Stomach smooth muscle (tissue), 2 donors: Measurements from ENCODE around the gene RBP3.

Source experiments
- H3K27ac ChIP-seq: one replicate; pipeline ENCODE4 v1.7.0; 2013; ENCODE audit warnings: mild to moderate bottlenecking, low read length, inconsistent platforms
- H3K27me3 ChIP-seq, 2 donors: one replicate each; pipeline ENCODE4 v1.7.0; 2013; ENCODE audit warnings: low read length in 2 of 2; ENCODE audit not compliant: insufficient read depth in 2 of 2, control insufficient read depth in 1 of 2
- H3K36me3 ChIP-seq, 2 donors: one replicate each; pipeline ENCODE4 v1.7.0; 2013; ENCODE audit warnings: low read length in 2 of 2; ENCODE audit not compliant: control insufficient read depth in 2 of 2, insufficient read depth in 2 of 2
- H3K4me1 ChIP-seq: one replicate; pipeline ENCODE4 v1.7.0; 2013; ENCODE audit warnings: low read length; ENCODE audit not compliant: control insufficient read depth, insufficient read depth
- H3K4me3 ChIP-seq, 2 donors: one replicate each; pipeline ENCODE4 v1.7.0; 2013; ENCODE audit warnings: low read length in 2 of 2
- H3K9ac ChIP-seq, 2 donors: one replicate each; pipeline ENCODE4 v1.7.0; 2013; ENCODE audit warnings: low read length in 2 of 2, mild to moderate bottlenecking in 1 of 2
- H3K9me3 ChIP-seq, 2 donors: one replicate each; pipeline ENCODE4 v1.7.0; 2013; ENCODE audit warnings: low read length in 2 of 2; ENCODE audit not compliant: control insufficient read depth in 2 of 2
- donor health status: healthy.
- donor health status: Pancreatic carcinoma.

The RBP3 gene

DNA sequence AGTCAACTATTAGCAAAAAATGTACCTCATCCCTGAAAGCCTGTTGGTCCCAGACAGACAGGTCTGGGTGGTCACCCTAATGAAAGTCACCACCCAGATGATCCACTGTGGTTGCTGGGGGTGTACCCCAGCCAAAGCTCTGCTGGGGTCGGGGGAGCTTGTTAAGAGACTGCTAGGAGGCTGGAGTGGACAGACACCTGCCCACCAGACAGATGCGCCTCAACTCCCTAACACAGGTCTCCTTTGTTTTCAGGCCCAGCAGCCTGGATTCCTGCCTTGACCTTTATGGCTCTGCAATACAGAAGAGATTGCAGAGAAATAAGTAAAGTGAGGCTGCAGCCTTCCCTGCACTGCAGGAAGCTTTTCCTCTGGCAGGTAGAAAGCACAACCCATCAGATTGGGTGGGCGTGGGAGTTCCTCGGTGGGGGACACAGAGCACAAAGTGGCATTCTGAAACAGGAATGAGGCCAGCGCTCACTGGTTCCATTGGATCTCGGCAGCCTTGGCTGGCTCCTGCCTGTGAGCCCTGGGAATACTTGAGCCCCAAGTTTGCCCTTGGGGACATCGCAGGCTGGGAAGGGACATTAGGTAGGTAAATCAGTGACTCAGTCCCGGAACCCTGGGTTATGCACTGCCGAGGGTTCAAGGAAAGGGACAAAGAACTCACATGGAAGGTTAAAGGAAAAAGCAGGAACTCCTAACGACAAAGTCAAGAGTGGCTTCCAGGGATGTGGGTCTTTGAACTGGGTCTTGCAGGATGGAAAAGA lies 53.9 kb downstream of the RBP3 start:
- no peaks in the 10 kb centered on the region for H3K36me3 ChIP-seq
- no peak overlapping the region for H3K27ac ChIP-seq
- no peak overlapping the region for H3K9ac ChIP-seq
- no peak overlapping the region for H3K4me3 ChIP-seq
- no peaks in the 10 kb centered on the region for H3K27me3 ChIP-seq
- peaks cover 0 to 5% of the 10 kb centered on the region in 2 donors for H3K9me3 ChIP-seq
- peaks cover 14% of the 10 kb centered on the region for H3K4me1 ChIP-seq

DNA sequence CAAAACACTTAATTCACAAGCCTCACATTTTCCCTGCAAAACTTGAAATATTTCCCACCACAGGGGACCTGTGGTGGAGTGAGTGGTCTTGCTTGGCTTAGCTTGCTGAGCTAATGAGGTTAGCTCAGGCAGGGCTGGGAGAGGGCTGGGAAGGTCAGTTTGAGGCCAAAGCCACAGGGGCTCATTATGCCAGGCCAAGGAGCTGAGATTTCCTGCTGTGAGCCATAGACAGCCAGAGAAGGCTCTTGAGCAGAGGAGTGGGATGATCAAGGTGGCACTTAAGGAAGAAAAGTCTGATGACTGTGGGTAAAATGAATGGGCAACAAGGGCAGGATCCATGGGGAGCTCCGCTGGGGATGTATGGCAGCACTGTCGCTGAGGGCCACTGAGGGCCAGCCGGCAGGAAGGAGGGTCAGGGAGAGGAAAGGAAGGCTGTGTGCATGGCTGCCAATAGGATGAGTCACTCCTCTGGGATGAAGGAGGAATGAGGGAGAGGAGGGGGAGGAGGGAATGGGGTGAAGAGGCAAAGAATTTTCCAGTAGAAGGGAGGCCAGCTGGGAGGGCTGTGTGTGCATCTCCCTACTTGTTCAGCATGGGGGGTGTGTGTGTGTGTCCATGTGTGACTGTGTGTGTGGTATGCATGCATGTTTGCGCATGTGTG lies 54.6 kb downstream of the RBP3 start:
- peak overlapping the region in 1 of 2 donors; percentile 35 for H3K4me3 ChIP-seq
- H3K4me1 ChIP-seq: peaks cover 14% of the 10 kb centered on the region
- H3K36me3 ChIP-seq: no peaks in the 10 kb centered on the region
- H3K27ac ChIP-seq: no peak overlapping the region
- H3K27me3 ChIP-seq: no peaks in the 10 kb centered on the region
- no peak overlapping the region for H3K9ac ChIP-seq
- peaks cover 0 to 5% of the 10 kb centered on the region in 2 donors for H3K9me3 ChIP-seq

DNA sequence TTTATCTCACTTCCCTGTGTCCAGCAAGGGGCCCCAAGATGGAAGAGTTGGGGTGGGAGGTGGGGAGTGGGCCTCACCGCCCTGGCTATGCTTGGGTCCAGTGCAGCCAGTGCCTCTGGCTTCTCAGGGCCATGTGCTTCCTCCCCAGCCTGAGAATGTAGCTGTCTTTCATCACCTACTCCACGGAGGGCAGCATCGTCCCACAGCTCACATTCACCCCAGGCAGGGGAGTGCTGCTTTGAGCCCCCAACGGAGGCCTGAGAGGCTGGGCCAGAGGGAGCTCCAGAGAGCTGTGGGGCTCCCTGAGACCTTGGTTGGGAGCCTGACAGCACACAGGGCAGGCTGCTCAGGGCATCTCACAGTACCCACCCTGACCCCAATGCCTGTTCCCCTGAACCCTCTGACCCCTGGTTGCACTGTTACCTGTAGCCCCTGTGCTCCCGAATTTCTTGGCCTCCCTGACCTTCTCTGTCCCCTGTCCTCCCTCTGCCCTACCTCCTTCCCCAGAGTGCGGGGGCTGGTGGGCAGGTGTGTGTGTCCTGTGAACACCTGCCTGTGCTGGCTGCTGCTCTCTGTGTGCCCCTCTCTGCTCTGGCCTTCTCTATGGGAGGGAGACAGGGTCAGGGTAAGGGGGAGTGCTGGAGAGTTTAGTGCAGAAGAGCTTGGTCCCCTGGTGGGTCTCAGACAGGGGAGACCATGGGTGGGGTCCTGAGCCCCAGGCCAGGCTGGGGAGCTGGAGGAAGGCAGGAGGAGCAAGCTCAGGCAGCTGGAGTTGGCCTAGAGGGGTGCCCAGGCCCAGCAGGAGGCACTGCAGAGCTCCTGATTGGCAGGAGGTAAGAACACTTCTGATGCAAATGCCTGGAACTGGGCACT lies 55.5 kb downstream of the RBP3 start:
- H3K27ac ChIP-seq: no peak overlapping the region
- H3K9ac ChIP-seq: no peak overlapping the region
- peaks cover 0 to 3% of the 10 kb centered on the region in 2 donors for H3K9me3 ChIP-seq

DNA sequence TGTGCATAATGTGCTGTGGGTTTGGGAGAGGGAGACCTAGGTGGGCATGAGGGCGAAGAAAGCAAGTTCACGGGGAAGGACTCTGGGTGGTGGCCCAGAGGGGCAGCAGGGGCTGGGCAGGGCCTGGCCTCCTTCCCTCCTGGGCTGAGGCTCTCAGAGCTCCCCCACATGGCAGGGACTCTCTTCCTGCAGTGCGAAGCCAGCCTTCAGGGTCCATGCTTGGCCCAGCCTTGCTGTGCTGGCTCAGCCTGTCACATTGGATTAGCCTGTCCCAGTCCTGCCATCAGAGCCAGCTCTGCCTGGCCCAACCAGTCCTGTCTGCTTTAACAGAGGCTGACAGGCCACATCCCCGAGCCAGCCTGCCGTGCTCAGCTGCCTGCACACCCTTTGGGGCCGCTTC lies 56.3 kb downstream of the RBP3 start:
- Histone ChIP-seq H3K4me1 (peaks cover 14% of the 10 kb centered on the region), H3K9me3 (peaks cover 0 to 3% of the 10 kb centered on the region in 2 donors), H3K36me3 (no peaks in the 10 kb centered on the region), H3K9ac (no peak overlapping the region), H3K27ac (no peak overlapping the region), H3K4me3 (no peak overlapping the region), H3K27me3 (no peaks in the 10 kb centered on the region)

More for the DNA sequence above, 55.5 kb downstream of the RBP3 start:
- Histone ChIP-seq H3K4me3 (peak overlapping the region in 1 of 2 donors; percentile 25), H3K4me1 (peaks cover 14% of the 10 kb centered on the region), H3K36me3 (no peaks in the 10 kb centered on the region), H3K27me3 (no peaks in the 10 kb centered on the region)

DNA sequence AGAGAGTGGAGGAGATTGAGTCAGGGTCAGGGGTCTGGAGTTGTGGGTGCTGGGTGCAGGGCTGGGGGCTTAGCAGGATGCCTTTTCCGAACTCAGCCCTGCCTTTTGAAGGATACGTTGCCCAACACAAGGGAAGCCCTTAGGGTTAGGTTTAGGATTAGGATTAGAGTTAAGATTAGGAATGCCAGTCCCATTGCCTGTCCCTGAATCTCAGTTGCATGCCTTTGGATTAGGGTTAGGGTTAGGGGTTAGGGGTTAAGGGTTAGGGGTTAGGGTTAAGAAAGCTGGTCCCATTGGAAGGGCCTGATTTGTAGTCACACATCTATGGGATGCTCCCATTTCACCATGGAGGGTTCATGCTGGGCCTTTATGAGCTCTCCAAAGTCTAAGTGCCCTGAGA lies 56.8 kb downstream of the RBP3 start:
- Histone ChIP-seq H3K36me3 (no peaks in the 10 kb centered on the region), H3K4me1 (peaks cover 14% of the 10 kb centered on the region), H3K9me3 (no peaks in the 10 kb centered on the region), H3K4me3 (no peak overlapping the region), H3K27ac (no peak overlapping the region), H3K9ac (no peak overlapping the region), H3K27me3 (no peaks in the 10 kb centered on the region)

DNA sequence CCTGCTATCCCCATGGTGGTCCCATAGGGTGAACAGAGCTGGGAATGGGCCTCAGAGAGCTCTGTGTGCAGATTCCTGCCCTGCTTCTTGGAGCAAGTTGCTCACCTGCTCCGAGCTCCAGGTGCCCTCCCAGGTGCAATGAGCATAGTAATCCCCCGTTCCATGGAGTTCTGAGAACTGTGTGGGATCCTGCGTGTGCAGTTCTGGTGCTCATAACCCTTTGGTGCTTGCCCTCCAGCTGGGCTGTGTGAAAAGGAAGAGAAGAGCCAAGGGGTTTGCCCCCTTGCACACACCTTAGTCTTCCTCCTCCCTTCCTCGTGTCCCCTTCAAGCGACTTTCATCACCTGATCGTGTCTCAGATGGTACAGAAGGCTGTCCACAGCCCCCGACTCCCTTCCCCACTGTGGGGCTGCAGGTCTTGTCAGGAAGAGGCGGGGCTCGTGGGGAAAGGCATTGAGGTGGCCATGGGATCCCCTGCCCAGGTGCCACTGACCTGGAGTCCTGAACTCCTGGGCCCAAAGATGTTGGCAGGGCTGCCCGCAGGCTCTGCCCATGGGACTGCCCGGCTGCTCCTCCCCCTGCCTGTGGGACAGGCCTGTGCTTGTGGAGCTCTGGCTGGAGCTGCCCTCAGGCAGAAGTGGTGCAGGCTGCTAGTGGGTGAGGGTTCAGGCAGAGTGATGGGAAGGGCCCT lies 57.8 kb downstream of the RBP3 start:
- Histone ChIP-seq H3K4me3 (no peak overlapping the region), H3K4me1 (peaks cover 14% of the 10 kb centered on the region), H3K9me3 (no peaks in the 10 kb centered on the region), H3K9ac (no peak overlapping the region), H3K27ac (no peak overlapping the region), H3K27me3 (no peaks in the 10 kb centered on the region), H3K36me3 (no peaks in the 10 kb centered on the region)

DNA sequence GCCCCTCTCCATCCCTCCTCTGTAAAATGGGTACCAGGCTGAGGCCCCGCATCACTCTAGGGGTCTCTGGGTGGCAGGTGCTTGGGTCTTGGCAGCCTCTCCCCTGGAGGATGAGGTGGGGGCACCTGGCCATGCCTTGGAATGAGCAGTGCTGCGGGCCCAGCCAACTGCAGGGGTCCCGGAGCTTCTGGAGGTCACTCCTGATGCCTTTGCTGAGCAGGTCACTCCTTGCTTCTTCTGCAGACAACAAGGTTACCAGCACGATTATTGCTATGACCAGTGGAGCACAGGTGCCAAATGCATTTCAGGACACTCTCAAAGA lies 58.3 kb downstream of the RBP3 start:
- Histone ChIP-seq H3K4me3 (no peak overlapping the region), H3K27ac (no peak overlapping the region), H3K27me3 (no peaks in the 10 kb centered on the region), H3K9ac (no peak overlapping the region), H3K4me1 (peaks cover 14% of the 10 kb centered on the region), H3K9me3 (no peaks in the 10 kb centered on the region), H3K36me3 (no peaks in the 10 kb centered on the region)

DNA sequence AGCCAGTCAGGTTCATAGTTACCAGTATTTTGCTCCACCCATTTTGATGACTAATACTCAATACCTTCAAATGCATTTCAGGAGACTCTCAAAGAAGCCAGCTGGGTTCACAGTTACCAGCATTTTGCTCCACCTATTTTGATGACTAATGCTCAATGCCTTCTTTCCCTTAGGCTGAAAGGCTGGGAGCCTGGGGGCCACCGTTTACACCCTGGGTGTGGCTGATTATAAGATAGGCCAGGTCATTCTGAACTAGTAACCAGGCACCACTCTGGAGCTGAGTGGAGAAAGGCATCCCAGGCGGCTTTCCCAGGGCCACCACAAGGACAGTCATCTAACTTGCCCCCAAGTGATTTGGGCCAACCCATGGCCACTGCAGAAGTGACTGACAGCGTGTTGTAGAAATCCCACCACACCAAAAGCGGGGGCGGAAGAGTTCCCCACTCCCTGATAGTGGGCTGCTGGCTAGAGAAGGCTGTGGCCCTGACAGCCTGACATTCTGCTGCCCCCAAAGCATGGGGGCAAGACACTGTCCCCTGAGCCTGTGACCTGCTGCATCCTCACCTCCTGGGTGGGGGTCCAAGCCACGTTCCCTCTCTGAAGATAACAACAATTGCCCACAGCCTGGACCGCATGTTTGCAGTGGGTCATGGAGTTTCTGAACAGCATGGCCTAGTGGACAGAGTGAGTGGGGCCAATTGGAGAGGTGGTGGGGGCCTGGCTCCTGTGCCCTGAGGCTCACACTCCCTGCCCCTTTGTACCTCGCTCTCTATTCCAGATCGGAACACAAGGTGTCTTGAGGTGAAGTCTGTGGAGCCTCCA lies 58.9 kb downstream of the RBP3 start:
- Histone ChIP-seq H3K4me3 (no peak overlapping the region), H3K27me3 (no peaks in the 10 kb centered on the region), H3K36me3 (no peaks in the 10 kb centered on the region), H3K4me1 (peaks cover 14% of the 10 kb centered on the region), H3K9ac (no peak overlapping the region), H3K9me3 (no peaks in the 10 kb centered on the region), H3K27ac (no peak overlapping the region)
